ENCODE data around the gene PEA15.

Gene PEA15, protein sequence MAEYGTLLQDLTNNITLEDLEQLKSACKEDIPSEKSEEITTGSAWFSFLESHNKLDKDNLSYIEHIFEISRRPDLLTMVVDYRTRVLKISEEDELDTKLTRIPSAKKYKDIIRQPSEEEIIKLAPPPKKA

DNA sequence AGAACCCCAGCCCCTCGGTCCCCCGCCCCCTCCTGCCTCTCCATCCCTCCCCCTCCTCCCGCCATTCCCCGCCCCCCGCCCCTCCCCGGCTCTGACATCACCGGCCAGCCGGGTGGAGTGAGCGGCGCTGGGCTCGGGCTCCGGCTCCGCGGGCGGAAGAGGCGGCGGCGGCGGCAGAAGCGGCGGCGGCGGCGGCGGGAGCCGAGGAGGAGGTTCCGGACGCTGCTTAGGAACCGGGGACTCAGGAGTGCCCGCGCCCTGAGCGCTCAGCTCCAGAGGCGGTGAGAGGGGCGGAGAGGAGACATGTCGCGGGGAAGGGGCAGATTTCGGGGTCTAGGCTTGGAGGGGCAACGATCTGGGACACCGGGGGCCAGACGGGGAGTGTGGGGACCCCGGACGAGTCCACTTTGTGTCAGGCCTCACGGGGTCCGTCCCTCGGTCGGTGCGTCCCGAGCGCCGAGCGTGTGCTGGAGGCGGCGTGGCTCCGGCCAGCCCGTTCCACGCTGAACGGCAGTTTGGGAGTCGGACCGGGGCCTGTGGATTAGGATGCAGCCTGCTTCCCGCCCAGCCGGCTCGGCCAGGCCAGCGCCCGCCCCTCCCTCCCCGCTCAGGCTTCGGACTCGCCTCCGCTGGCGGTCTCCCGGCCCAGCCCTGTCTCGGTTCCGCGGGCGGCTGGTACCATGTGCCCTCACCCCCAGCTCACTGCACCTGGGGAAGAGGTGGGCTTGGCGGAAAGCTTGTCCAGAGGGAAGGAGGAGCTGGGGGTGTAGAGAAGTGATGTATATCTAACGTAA lies at the start of gene PEA15:
Gene PEA15, plus strand, starts transcription at position 143 of the 794 bp plus-strand sequence. CDS start 6,161 bp downstream, outside the sequence.
- no peak for FAIRE-seq
- DNase-seq (ENCODE audit: low spot score): peak; percentile 38

DNA sequence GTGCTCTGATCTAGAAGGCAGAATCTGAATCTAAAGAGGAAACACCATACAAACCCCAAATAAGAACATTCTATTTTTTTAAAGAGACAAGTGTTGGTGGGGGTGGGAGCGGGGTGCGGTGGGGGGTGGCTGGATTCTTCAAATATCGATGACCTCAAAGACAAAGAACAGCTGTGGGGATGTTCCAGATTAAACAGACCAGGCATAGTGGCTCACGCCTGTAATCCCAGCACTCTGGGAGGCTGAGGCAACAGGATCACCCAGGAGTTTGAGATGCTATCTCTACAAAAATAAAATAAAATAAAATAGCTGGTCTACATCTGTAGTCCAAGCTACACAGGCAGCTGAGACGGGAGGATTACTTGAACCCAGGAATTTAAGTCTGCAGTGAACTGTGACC lies 48.8 kb upstream of the PEA15 start:
- no peak for FAIRE-seq
- DNase-seq (ENCODE audit: low spot score): no peak

DNA sequence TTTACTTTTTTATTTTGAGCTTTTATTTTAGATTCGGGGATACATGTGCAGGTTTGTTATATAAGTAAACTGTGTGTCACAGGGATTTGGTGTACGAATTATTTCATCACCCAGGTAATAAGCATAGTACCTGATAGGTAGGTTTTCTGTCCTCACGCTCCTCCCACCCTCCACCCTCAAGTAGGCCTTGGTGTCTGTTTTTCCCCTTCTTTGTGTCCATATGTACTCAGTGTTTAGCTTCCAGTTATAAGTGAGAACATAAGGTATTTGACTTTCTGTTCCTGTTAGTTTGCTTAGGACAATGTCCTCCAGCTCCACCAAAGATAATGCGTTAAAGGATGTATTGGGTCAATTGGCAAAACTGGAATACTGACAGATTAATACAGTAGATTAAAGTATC lies 48.0 kb upstream of the PEA15 start:
- DNase-seq (ENCODE audit: low spot score) (no peak), FAIRE-seq (no peak)

DNA sequence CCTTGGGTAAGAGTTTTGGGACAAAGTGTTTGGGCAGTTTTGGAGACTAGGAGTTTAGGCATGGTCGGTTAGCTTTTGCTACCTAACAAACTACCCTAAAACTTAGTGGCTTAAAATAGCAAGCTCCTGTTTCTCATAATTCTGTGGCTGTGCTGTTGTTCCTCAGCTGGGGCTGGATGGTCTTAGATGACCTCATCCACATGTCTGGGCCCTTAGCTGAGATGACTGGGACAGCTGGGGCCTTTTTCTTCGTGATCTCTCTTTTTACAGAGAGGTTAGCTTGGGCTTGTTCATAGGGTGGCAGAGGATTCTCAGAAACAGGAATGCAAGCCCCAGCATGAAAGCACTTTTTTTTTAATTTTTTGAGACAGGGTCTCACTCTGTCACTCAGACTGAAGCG lies 47.2 kb upstream of the PEA15 start:
- DNase-seq (ENCODE audit: low spot score) (no peak), FAIRE-seq (no peak)

DNA sequence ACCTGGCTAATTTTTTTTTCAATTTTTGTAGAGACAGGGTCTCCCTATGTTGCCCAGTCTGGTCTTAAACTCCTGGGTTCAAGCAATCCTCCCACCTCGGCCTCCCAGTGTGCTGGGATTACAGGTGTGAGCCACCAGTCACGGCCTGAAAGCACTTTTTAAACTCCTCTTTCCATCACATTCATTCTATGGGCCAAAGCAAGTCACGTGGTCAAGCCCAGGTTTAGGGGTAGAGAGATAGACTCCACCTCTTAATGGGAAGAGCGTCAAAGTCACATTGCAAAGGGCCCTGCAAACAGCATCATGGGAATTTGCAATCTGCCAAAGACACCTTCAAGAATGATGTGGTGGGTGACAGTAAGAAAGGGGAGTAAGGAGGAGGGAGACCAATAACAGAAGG lies 46.6 kb upstream of the PEA15 start:
- DNase-seq (ENCODE audit: low spot score) (no peak), FAIRE-seq (no peak)

DNA sequence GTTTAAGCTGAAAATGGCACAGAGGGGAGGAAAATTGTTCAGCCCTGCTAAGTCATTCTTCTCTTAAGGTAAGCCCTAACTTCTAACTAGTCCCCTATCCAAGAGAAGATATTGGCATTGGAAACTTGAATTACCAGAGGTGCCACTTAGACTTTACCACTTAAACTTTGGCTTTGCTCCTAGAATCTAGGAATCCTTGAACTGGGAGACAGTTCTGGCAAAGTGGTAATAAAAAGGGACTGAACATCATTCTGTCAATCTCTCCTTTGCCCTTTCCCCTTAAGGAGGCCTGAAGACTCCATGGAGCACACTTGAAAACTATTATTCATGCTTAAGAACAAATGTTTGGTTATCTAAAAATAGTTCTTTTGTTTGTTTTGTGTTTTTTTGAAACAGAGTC lies 45.3 kb upstream of the PEA15 start:
- FAIRE-seq: no peak
- no peak for DNase-seq (ENCODE audit: low spot score)

DNA sequence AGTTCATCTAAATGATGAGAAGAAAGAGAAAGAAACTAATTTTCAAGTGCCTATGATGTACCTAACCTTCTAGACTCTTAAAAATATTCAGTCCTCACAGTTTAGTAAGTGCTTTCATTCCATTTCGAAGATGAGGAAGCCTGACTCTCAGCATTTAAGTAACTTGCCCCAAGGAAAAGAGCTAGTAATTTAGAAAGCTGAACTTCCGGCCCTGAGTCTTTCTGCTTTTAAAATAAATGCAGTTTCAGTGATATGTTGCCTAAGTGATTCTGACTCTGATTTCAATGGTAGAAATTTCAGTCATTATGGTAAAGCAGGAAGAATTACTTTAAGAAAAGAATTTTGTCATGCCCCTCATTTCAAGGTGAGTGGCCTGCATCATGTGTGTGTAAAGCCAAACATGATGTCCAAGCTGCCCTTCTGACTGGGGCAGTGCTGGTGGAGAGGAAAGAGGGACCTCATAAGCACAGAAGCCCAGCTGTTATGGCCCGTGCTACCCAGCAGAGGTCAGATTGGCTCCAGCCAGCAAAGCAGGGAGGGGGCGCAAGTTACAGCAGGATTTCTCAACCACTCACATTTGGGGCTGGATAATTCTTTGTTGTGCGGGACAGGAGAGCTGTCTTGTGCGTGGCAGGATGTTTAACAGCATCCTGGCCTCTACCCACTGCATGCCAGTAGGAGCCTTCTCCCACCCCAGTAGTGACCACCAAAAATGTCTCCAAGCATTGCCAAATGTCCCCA lies 43.0 kb upstream of the PEA15 start:
- FAIRE-seq: no peak
- DNase-seq (ENCODE audit: low spot score): no peak

DNA sequence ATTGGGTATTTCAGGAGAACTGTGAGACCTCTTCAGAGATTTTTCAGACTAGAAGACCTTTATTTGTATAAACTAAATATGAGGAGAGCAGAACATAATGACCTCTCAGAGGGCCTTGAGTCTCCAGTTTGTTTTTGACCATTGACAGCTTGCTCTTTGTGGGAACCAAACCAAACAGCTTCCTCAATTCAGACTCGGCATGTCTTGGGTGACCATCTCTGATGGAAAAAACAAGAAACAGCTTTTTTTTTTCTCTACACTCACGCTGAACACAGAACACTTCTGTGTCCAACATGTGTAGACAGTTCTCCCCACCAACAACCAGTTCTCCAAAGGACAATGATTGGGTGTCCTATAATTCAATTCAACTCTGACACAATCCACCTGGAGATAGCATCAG lies 42.3 kb upstream of the PEA15 start:
- DNase-seq (ENCODE audit: low spot score) (no peak), FAIRE-seq (no peak)

DNA sequence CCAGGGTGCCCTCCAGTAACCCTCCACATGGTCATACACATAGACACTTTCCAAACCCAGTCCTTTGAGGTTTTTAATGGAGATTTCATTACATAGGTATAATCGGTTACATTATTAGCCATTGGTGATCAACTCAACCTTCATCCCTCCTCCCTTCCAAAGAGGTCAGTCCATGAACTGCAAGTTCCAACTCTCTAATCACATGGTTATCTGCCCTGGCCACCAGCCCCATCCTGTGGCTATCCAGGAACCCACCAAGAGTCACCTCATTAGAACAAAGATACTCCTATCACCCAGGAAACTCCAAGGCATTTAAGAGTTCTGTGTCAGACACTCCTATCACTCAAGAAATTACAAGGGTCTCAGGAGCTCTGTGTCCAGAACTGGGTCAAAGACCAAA lies 41.6 kb upstream of the PEA15 start:
- no peak for FAIRE-seq
- DNase-seq (ENCODE audit: low spot score): no peak

DNA sequence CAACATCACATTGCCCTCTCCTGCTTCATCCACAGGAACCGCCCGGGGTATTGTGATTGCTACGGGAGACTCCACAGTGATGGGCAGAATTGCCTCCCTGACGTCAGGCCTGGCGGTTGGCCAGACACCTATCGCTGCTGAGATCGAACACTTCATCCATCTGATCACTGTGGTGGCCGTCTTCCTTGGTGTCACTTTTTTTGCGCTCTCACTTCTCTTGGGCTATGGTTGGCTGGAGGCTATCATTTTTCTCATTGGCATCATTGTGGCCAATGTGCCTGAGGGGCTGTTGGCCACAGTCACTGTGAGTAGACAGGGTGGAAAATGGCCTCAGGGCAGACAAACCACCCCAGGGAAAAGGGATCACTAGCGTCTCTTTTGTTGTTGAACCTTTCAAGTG lies 41.1 kb upstream of the PEA15 start:
- DNase-seq (ENCODE audit: low spot score) (no peak), FAIRE-seq (no peak)

DNA sequence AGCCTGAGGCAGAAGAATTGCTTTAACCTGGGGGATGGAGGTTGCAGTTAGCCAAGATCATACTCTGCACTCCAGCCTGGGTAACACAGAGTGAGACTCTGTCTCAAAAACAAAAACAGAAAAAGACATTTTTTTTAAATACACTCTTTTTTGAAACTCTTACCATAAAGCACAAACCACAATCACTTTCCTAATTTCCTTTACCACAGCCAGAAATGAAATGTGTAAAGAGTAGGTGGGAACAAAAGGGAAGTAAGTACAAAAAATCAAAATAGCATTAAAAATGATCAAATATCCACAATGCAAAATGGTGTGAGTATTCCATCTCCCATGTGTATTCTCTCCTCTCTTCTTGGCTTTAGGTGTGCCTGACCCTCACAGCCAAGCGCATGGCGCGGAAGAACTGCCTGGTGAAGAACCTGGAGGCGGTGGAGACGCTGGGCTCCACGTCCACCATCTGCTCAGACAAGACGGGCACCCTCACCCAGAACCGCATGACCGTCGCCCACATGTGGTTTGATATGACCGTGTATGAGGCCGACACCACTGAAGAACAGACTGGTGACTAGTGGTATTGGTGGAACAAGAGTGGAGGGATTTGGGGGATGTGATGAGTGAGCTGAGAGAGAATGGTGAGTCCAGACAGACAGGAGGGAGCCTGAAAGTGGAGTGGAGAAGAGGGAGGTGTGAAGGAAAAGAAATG lies 38.9 kb upstream of the PEA15 start:
- no peak for DNase-seq (ENCODE audit: low spot score)
- no peak for FAIRE-seq

DNA sequence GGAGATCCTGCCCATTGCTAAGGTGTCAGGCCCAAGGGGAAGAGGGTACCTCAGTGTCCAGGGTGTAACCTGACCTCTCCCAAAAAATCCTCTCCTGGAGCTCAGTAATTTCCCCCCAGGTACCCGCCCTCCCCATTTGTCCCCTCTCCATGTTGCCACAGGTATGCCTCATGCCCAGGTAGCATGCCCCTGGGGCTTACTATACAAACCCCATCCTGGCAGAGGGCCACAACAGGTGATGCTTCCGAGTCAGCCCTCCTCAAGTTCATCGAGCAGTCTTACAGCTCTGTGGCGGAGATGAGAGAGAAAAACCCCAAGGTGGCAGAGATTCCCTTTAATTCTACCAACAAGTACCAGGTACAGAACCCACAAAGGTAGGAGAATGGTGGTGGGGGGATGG lies 38.1 kb upstream of the PEA15 start:
- FAIRE-seq: no peak
- DNase-seq (ENCODE audit: low spot score): no peak

DNA sequence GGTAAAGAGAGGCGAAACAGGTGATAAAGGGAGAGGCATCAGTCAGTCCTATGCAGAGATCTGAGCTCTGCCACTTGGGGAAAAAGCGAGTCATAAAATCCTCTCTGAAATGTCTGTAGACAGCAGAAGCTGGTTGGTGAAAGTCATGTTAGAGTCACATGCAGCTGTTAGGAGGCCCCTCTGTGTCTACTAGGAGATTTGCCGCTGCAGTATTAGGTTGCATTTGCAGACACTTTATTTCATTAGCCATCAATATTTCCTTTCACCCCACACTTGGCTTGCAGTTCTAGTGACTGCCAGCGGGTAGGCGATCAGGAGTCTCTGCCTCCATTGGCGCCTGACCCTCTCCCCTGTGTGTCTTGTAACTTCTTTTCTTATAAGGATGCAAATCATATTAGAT lies 37.6 kb upstream of the PEA15 start:
- no peak for FAIRE-seq
- no peak for DNase-seq (ENCODE audit: low spot score)

DNA sequence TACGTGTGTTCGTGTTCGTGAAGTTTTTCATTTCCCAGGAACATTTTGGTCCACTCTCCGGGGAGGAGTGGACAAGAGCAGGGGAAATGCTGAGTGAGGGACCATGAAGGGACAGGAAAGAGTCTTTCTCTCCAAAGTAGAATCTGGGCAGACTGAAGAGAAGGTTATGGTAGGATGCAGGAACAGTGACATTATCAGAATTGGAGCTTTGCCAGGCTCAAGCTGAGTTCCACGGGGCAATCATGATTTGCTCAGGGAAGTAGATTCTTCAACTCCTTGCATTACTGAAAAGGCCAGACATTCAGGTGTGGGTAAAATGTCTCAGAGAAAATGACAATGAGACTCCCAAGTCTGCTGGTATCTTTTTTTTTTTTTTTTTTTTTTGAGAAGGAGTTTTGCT lies 37.2 kb upstream of the PEA15 start:
- FAIRE-seq: no peak
- DNase-seq (ENCODE audit: low spot score): no peak

DNA sequence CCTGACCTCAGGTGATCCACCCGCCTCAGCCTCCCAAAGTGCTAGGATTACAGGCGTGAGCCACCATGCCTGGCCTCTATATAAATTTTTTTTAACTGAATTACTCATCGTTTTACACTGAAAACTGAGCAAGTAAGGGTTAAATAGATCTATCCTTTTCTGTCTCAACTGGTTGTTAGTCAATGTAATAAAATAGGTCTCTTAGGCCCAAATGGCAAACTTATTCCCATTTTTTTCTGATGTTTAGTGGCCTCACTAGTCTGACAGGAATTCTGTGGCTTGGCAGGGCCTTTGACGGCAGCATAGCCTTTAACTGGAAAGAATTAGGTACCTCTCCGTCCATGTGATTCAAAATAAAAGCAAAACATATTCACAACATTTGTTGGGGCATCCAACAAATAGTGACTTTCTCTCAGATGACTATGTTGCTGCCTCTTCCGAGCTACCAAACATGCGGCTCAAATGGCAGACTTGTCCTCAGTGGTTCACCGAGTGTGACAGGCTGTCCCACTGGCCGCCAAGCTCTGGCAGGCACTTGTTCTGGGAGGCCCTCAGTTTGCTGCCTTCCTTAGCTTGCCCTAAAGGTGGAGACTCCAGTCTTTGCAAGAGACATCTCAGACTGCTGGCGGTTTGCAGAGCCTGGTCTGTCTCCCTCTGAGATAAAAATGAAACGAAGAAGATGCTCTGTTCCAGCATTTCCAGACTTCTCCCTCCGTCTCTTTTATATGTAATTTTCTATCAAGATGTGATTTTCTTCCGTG lies 36.4 kb upstream of the PEA15 start:
- FAIRE-seq (no peak), DNase-seq (ENCODE audit: low spot score) (no peak)

DNA sequence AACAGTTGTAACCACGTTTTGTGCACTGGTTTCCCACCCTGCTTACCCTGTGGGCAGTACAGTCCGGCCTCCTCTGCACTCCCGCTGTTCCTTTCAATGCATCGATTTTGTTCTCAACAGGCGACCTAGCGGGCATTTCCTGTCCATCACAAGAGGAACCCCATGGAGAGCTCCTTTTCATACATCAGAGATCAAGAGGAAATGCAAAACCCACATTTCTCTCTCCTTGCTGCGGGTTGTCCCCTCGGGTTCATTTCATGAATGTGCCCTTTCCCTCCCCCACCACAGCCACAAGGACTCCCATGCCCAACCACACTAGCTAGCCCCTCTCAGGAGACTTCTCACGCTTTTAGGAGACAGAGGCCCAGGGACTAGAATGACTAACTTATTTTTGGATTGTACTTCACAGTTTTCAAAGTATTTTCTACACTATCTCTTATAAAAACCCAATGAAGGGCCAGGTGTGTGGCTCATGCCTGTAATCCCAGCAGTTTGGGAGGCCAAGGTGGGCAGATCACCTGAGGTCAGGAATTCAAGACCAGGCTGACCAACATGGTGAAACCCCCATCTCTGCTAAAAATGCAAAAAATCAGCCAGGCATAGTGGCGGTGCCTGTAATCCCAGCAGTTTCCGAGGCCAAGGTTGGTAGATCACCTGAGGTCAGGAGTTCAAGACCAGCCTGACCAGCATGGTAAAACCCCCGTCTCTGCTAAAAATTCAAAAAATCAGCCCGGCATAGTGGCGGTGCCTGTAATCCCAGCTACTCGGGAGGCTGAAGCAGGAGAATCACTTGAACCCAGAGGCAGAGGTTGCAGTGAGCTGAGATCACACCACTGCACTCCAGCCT lies 35.4 kb upstream of the PEA15 start:
- no peak for DNase-seq (ENCODE audit: low spot score)
- no peak for FAIRE-seq

DNA sequence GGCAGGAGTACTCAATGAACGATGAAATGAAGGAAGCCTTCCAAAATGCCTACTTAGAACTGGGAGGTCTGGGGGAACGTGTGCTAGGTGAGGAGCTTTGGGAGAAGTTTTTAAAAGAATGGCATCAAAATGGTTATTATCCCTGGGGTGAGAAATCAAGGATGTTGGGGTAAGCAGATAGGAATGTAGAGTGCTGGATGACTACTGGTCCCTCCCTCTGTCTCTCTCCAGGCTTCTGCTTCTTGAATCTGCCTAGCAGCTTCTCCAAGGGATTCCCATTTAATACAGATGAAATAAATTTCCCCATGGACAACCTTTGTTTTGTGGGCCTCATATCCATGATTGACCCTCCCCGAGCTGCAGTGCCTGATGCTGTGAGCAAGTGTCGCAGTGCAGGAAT lies 33.8 kb upstream of the PEA15 start:
- FAIRE-seq (no peak), DNase-seq (ENCODE audit: low spot score) (no peak)

DNA sequence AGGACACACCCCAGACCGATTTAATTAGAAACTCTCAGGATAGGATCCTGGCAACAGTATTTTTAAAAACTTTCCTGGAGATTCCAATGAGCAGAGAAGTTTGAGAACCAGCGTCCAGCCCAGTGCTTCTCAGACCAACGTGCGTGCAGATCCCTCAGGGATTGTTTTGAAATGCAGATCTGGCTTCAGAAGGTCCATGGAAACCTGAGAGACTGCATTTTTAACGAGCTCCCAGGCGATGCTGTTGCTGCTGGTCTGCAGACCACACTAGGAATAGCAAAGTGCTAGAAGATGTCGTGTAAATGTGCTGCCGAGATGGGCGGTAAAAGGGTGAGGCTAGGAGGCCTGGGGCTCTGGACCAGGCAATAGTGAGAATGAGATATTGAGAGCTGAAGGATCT lies 33.2 kb upstream of the PEA15 start:
- DNase-seq (ENCODE audit: low spot score) (no peak), FAIRE-seq (no peak)

DNA sequence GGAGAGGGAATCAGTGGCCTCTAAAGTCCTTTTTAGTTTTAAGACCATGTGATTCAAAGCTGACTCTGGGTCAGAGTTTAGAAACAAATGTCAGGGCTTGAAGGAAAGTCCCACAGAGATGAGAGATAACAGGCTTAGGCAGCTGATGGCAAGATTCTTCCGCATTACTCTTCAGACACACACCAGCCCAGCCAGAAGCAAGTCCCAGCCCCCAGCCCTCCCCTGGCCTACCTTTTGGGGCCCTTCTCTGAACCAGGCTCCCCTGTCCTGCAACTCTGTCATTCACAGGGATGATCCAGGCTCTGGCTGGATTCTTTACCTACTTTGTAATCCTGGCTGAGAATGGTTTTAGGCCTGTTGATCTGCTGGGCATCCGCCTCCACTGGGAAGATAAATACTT lies 28.0 kb upstream of the PEA15 start:
- no peak for FAIRE-seq
- DNase-seq (ENCODE audit: low spot score): no peak

DNA sequence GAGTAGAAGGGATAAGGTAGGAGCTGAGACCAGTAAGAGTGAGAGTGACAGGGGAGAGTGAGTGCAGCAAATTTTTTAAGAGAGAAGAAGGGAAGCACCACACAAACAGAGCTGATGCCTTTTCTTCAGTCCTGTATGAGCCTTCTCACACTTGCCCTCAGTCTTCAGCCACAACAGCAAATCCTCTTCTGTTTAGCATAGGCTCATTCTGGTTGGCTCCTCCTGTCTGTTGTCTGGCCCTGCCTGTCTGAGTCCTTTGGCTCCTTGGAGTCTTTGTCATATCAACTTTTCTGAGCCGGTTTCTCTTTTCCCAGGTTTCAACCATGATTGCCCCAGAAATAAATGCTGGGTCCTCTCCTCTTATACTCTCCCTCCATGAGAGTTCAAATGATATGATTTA lies 27.5 kb upstream of the PEA15 start:
- FAIRE-seq: no peak
- DNase-seq (ENCODE audit: low spot score): no peak

DNA sequence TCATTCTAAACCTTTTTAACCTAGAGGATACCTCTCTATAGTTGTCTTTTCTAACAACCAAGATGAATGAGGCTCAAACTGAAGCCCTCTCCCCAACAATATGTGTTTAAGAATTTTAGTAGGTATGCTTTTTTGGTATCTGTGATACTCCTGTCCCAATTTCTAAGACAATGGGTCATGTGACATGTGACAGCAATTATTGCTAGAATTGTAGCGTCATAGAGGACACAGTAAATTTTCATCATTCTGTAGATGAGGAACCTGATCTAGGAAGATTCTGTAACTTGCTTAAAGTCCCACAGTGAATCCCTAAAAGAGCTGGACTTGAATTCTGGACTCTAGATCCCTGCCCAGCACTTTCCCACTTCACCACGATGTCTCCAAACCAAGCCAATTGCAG lies 26.5 kb upstream of the PEA15 start:
- no peak for FAIRE-seq
- no peak for DNase-seq (ENCODE audit: low spot score)
